OCI-LY7 (cell line): ENCODE results near the gene GABRR2. TPM values are rescaled to one million over a fixed set of nuclear protein-coding genes. Genes with fewer than 3 reads are reported as not detected.

Experiments
- BruUV-seq: library from RNA; stranded (reverse); fragments of 400-500 nt; replicated peaks from 2 replicates; lab custom pipeline; 2021; lab: Mats Ljungman, UMichigan
- CTCF ChIA-PET: fragments of 300-600 bp; sonication (Branson Sonifier 250); formaldehyde crosslinking; loops from one replicate; lab custom pipeline; 2022; ENCODE audit warnings: antibody characterized with exemption; ENCODE audit not compliant: unreplicated experiment; lab: Charles Lee
- POLR2A ChIA-PET: fragments of 300-600 bp; sonication (Branson Sonifier 250); formaldehyde crosslinking; loops from one replicate; lab custom pipeline; 2022; ENCODE audit warnings: antibody characterized with exemption; lab: Charles Lee
- DNase-seq: peaks from one replicate; pipeline ENCODE4 v3.0.0-alpha.2; 2015; ENCODE audit warnings: low spot score
- H2AFZ ChIP-seq: fragments of 200-600 bp; sonication (generic), shearing (Covaris generic); 2 replicates; pipeline ENCODE4 v1.6.1; 2014; ENCODE audit warnings: mild to moderate bottlenecking, antibody characterized with exemption, low read length, moderate library complexity
- H3K27ac ChIP-seq: fragments of 200-600 bp; sonication (generic); 2 replicates; pipeline ENCODE4 v1.5.1; 2014; ENCODE audit warnings: mixed run types, low read depth, mild to moderate bottlenecking, moderate library complexity, low read length, inconsistent platforms; ENCODE audit not compliant: poor library complexity, severe bottlenecking
- H3K36me3 ChIP-seq: fragments of 200-600 bp; sonication (generic); 2 replicates; pipeline ENCODE4 v1.6.1; 2014; ENCODE audit warnings: mild to moderate bottlenecking, antibody characterized with exemption, low read length, moderate library complexity, mixed read lengths; ENCODE audit not compliant: insufficient read depth
- H3K4me1 ChIP-seq: fragments of 200-600 bp; sonication (generic); 2 replicates; pipeline ENCODE4 v1.5.1; 2014; ENCODE audit warnings: mild to moderate bottlenecking, low read length; ENCODE audit not compliant: insufficient read depth, poor library complexity, severe bottlenecking
- H3K4me2 ChIP-seq: fragments of 200-600 bp; sonication (generic); 2 replicates; pipeline ENCODE4 v1.6.1; 2014; ENCODE audit warnings: mild to moderate bottlenecking, low read length
- H3K4me3 ChIP-seq: fragments of 200-600 bp; sonication (generic); 2 replicates; pipeline ENCODE4 v1.5.1; 2014; ENCODE audit warnings: mild to moderate bottlenecking, low read depth, low read length; ENCODE audit not compliant: poor library complexity, severe bottlenecking
- H3K79me2 ChIP-seq: fragments of 200-600 bp; sonication (generic); 2 replicates; pipeline ENCODE4 v1.6.1; 2016; ENCODE audit warnings: low read depth, mild to moderate bottlenecking, low read length, moderate library complexity, mixed read lengths; ENCODE audit not compliant: insufficient read depth
- H3K9me2 ChIP-seq: fragments of 200-600 bp; sonication (generic); 2 replicates; pipeline ENCODE4 v1.6.1; 2016; ENCODE audit warnings: mild to moderate bottlenecking, low read length, mixed read lengths; ENCODE audit not compliant: insufficient read depth
- H3K9me3 ChIP-seq: fragments of 200-600 bp; sonication (generic); 2 replicates; pipeline ENCODE4 v1.6.1; 2014; ENCODE audit warnings: mild to moderate bottlenecking, mixed run types, low read length, mixed read lengths
- H4K20me1 ChIP-seq: fragments of 200-600 bp; sonication (generic); 2 replicates; pipeline ENCODE4 v1.6.1; 2014; ENCODE audit warnings: mild to moderate bottlenecking, antibody characterized with exemption, low read length, moderate library complexity, mixed read lengths; ENCODE audit not compliant: insufficient read depth
- CTCF ChIP-seq: fragments of 200-600 bp; sonication (generic); conservative IDR thresholded peaks from 2 replicates; pipeline ENCODE4 v1.5.1; 2014; ENCODE audit warnings: mild to moderate bottlenecking, antibody characterized with exemption, low read length, moderate library complexity, mixed read lengths
- EZH2phosphoT487 ChIP-seq: fragments of 200-600 bp; sonication (generic); IDR thresholded peaks from 2 replicates; pipeline ENCODE4 v1.6.1; 2018; ENCODE audit warnings: low read depth, borderline replicate concordance, mild to moderate bottlenecking, mixed run types, antibody characterized with exemption, low read length, moderate library complexity, mixed read lengths
- intact Hi-C: fragments of 100-400 bp; cut with micrococcal nuclease; formaldehyde crosslinking; loops from one replicate; pipeline ENCODE4 v1.10.0; 2022; ENCODE audit not compliant: unreplicated experiment
- total RNA-seq, 2 experiments: library from RNA; depleted of rRNA in 1 of 2; stranded (reverse); fragments of >200 nt in 1 of 2; shearing (Covaris generic) in 1 of 2; gene quantifications; 2 replicates each; pipeline ENCODE4 v1.2.3, GENCODE V29; 2014 to 2022

Gene GABRR2
- total RNA-seq, 2 experiments from 2014 or later = 5.2 to 7.0 TPM

DNA sequence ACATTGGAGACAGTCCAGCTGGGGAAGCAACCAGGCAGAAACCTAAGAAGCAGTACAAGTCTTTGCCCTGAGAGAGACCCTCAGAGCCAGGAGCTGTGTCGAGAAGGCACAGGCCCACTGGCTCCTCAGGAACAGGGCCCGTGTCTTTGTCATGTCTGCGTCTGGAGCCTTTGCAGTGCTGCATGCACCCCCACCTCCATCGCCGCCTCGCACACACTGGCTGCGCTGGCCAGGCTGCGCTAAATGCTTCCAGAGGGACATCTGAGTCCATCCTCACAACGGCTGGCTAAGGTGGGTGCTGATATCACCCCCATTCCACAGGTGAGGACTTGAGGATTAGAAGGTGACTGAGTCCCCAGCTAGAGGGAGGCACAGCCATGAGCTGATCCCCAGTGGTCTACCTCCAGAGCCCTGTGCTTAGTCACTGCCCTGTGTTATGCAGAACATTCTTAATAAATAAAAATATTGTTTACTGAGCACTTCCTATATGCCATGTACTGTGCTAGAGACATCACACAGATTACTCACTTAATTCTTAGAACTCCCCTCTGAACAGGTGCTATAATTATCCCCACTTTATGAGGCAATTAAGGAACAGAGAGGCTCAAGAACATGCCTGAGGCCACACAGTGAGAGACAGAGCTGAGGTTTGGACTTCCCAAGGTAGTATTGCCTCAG, 27.6 kb downstream of the GABRR2 start:
- no peaks in the 10 kb centered on the region for H3K36me3 ChIP-seq
- no TSS peak for BruUV-seq
- intact Hi-C loops = no loop called here
- H3K79me2 ChIP-seq = no peaks in the 10 kb centered on the region
- no peak overlapping the region for H3K4me3 ChIP-seq
- no peak overlapping the region for H2AFZ ChIP-seq
- H3K4me1 ChIP-seq = no peaks in the 10 kb centered on the region
- no peak overlapping the region for H3K27ac ChIP-seq
- H3K4me2 ChIP-seq = no peak overlapping the region
- H3K9me2 ChIP-seq = no peaks in the 10 kb centered on the region
- H4K20me1 ChIP-seq = no peaks in the 10 kb centered on the region
- no peaks in the 10 kb centered on the region for H3K9me3 ChIP-seq
- no peak for DNase-seq
- ChIA-PET CTCF (no interaction called here), POLR2A (interaction anchor here (1.1 to 1.4 kb wide), 2 partner anchors 16 to 28 kb away, joined by 3 to 6 read pairs; no protein-coding TSS in a partner anchor)
- TF ChIP-seq CTCF (no peak), EZH2phosphoT487 (no peak)

GRCh38 chr6:89286516-89286915, 28.6 kb downstream of the GABRR2 start:
- Histone ChIP-seq H3K4me3 (no peak overlapping the region), H3K9me3 (no peaks in the 10 kb centered on the region), H4K20me1 (no peaks in the 10 kb centered on the region), H3K9me2 (no peaks in the 10 kb centered on the region), H3K36me3 (no peaks in the 10 kb centered on the region), H3K27ac (no peak overlapping the region), H3K79me2 (no peaks in the 10 kb centered on the region), H3K4me2 (no peak overlapping the region), H3K4me1 (no peaks in the 10 kb centered on the region), H2AFZ (no peak overlapping the region)
- intact Hi-C loops = no loop called here
- POLR2A ChIA-PET = interaction anchor here (0.6 to 1.4 kb wide), 2 partner anchors 15 to 64 kb away, joined by 4 to 6 read pairs; no protein-coding TSS in a partner anchor
- no TSS peak for BruUV-seq
- no peak for TF ChIP-seq EZH2phosphoT487
- TF ChIP-seq CTCF = no peak
- CTCF ChIA-PET = no interaction called here
- DNase-seq = no peak
